CD4-positive, alpha-beta T cell treated with Interleukin-15 for 1 hour (primary cell): ENCODE results near the gene ODF2.
A peak's percentile ranks its signal among the peaks of the same experiment; 100 is the strongest.
"Not testable (repeated sequence)": the region's sequence is repeated elsewhere in the genome, so short reads cannot be mapped to it uniquely, and the experiment has no call there.

Source experiments
- DNase-seq: peaks from one replicate; pipeline ENCODE4 v3.0.0-alpha.2; 2020

Gene ODF2

GRCh38 chr9:128485414-128485855, 29.6 kb downstream of the ODF2 start:
- DNase-seq, result no peak

- DNase-seq, result no peak
Observed at GRCh38 chr9:128486201-128486600, 30.4 kb downstream of the ODF2 start.

- DNase-seq, result no peak
Observed at GRCh38 chr9:128493424-128493823, 37.6 kb downstream of the ODF2 start.

- no peak for DNase-seq
Observed at GRCh38 chr9:128494108-128494745, 38.4 kb downstream of the ODF2 start.

GRCh38 chr9:128494746-128495129, 38.9 kb downstream of the ODF2 start:
- no peak for DNase-seq

GRCh38 chr9:128495296-128495695, 39.5 kb downstream of the ODF2 start:
- no peak for DNase-seq

GRCh38 chr9:128495804-128496417, 40.1 kb downstream of the ODF2 start:
- DNase-seq, result no peak

GRCh38 chr9:128497824-128498610, 42.2 kb downstream of the ODF2 start:
- no peak for DNase-seq

GRCh38 chr9:128498911-128499310, 43.1 kb downstream of the ODF2 start:
- DNase-seq, result no peak

- DNase-seq, result no peak
Observed at GRCh38 chr9:128499920-128500319, 44.1 kb downstream of the ODF2 start.

- DNase-seq, result not testable (repeated sequence)
Observed at GRCh38 chr9:128503415-128503825, 47.6 kb downstream of the ODF2 start.

GRCh38 chr9:128503870-128504269, 48.1 kb downstream of the ODF2 start:
- no peak for DNase-seq

GRCh38 chr9:128504485-128505413, 48.9 kb downstream of the ODF2 start, which contains the start of gene GLE1:
Gene GLE1, plus strand, starts transcription at chr9:128504719. Its CDS starts 87 bp downstream, at chr9:128504806.
- DNase-seq, result peak; percentile 94

- no peak for DNase-seq
Observed at GRCh38 chr9:128505414-128505765, 49.6 kb downstream of the ODF2 start.

- not testable (repeated sequence) for DNase-seq
Observed at GRCh38 chr9:128505906-128506305, 50.1 kb downstream of the ODF2 start.

- DNase-seq, result no peak
Observed at GRCh38 chr9:128512820-128513219, 57.0 kb downstream of the ODF2 start.

- no peak for DNase-seq
Observed at GRCh38 chr9:128521956-128522355, 66.2 kb downstream of the ODF2 start.

GRCh38 chr9:128523199-128523925, 67.6 kb downstream of the ODF2 start:
- no peak for DNase-seq

- no peak for DNase-seq
Observed at GRCh38 chr9:128526720-128527119, 70.9 kb downstream of the ODF2 start.

GRCh38 chr9:128528445-128529160, 72.8 kb downstream of the ODF2 start:
- DNase-seq, result no peak

GRCh38 chr9:128529191-128529590, 73.4 kb downstream of the ODF2 start:
- DNase-seq, result no peak
